Hematopoietic multipotent progenitor cell treated with erythropoietin and hydrocortisone succinate and interleukin-3 and kit ligand, for 17 days (in vitro differentiated cells): ENCODE measurements around the gene HIPK1.

Experiments used
- DNase-seq: peaks from one replicate; pipeline ENCODE4 v3.0.0-alpha.2; 2015; ENCODE audit warnings: low spot score

HIPK1 gene

GRCh38 chr1:113928941-113929749 lies at the start of gene HIPK1:
TSS of gene HIPK1 (plus strand) at chr1:113929324.
- peak; percentile 91 for DNase-seq

- no peak for DNase-seq
Measured at GRCh38 chr1:113879739-113880038, 49.4 kb upstream of the HIPK1 start.

DNA sequence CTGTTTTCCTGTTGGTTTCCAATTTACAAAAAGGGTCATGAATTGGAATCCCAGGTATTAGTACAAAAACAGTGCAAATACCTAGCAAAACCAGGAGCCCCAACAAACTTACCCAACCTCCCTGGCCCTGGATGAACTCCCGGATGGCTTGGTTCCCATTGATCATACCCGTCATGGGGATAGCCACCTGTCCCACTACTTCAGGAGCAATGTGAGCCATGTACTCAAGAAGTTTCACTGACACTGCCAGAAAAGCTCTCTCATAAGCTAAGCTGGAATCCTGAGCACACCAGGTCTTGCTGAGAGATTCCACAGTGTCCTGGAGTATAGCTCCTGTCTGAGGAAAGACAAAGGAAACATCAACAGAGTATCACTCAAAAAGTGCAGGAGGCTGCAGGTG lies 47.5 kb upstream of the HIPK1 start:
- DNase-seq = no peak

DNA sequence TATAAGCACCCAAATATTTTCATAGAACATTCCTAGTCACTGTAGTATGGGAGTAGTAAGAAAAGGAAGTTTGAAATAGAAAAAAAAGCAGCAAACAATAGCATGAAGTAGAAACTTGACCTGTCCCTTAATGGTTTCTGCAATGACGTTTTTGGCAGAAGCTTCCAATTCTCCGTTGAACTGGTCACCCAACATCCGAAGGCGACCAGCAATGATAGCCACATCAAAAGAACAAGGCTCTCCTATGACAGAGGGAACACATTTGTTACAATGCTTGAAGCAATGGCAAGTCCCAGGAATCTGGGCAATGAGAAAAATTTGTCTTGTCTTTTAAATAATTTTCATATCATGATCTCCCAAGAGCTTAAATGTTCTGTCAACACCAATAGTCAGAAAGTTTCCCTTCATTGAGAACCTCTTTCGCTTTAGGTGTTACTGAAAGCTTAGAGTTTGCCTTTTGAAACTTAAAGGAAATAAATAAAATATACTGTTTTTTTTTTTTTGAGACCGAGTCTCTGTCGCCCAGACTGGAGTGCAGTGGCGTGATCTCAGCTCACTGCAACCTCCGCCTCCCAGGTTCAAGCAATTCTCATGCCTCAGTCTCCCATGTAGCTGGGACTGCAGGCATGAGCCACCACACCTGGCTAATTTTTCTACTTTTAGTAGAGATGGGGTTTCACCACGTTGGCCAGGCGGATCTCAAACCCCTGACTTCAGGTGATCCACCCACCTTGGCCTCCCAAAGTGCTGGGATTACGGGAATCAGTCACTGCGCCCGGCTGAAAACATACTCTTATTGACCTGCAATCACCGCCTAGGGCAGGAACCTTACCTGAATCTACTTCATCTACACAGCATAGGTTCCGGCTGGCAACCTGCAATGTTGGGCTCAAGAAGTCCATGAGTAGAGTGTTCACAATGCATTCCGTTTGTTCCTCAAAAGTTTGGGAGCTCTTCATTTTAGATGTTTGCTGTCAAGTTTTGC lies 42.4 kb upstream of the HIPK1 start:
- no peak for DNase-seq

DNA sequence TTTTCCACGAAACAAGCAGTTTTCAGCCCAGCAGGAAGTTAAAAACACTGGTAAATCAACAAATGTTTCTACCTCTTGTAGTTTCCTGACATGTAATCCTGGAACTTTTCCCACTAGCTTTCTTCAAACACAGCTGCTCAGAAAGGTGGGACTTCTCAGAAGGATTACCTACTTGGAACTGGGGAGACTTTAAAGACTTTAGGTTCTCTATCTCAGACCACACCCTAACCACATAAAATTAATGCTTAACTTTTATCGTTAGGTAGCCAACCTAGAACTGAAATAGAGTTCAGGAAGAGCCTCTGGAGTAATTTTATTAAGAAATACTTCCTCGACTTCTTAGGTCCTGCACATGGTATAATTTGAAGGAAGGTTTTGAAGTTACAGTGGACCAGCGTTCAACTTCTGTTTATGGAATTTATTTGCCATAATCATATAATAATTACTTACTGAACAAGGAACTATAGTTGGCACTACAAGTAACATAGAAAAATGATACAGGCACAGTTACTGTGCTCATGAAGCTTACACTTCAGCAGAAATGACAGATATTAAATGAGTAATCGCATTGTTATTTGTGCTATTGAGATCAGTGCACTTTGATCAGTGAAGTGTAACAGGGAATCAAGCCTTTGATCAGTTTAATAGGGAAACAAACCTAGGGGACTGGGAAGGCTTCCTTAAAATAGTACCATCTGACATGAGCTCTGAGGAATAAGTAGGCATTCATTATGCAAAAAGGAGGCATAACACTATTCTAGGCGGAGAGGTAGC lies 41.5 kb upstream of the HIPK1 start, which contains the start of gene BCL2L15:
Gene BCL2L15, minus strand, starts transcription at position 180 of the 774 bp plus-strand sequence. CDS start 206 bp downstream, outside the sequence.
- DNase-seq = no peak

DNA sequence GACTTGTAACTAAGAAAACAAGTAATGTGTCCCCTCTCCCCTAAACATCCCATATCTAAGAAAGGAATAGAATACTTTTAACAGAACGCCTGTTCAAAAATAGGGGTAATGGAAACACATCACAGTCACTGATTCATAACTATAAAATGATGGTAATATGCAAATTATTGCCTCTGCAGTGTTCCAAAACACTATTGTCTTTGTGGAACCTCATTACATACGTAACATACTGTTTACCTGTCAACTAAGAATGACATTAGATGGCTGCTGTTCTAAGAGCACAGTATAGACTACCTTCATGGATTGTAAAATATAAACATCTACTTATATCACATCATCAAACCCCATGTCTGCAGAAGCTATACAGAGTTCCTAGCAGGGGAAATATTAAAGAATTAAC lies 38.3 kb upstream of the HIPK1 start:
- DNase-seq = no peak

GRCh38 chr1:113891631-113892220 lies 37.4 kb upstream of the HIPK1 start:
- no peak for DNase-seq

DNA sequence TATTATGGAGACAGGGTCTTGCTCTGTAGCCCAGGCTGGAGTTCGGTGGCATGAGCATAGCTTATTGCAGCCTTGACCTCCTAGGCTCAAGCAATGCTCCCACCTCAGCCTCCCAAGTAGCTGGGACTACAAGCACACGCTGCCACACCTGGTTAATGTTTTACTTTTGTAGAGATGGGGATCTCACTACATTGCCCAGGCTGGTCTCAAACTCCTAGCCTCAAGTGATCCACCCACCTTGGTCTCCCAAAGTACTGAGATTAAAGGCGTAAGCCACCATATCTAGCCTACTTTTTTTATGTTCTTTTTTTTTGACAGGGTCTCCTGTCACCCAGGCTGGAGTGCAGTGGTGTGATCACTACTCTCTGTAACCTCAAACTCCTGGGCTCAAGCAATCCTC lies 35.9 kb upstream of the HIPK1 start:
- DNase-seq = no peak

DNA sequence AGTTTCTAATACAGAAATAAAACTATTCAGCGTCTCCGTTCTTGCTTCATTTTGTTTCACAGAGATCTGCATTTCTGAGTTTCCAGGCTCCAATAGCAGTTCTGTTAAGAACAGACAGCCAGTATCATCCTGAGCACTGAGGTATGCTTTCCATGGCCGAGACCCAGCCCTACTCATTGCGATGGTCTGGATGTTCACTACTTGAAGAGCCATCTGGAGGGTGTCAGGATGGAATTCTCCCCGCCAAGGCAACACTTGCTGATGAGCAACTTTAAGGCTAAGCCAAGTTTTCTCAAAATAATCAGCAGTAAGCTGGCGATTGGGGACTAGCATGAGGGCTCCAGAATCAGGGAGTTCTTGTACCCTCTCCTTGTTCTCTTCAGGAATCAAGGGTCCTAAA lies 34.0 kb upstream of the HIPK1 start:
- DNase-seq = no peak

DNA sequence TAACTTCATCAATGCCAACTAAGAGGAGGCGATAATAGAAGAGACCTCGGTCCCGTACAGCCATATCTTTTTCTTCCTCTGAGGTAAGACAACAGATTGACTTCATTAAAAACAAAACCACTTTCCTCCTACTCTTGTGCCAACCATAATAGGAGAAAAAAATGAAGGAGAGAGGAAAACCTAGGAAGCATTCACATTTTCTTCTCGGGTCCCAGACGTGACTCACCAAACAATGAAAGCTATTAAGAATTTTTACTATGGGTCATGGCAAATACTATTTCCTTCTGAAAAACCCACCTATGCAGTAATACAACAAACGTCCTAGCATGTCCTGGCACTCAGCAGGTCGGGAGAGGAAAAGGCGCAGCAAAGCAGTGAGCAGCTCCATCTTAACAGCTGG lies 33.2 kb upstream of the HIPK1 start:
- DNase-seq = no peak

DNA sequence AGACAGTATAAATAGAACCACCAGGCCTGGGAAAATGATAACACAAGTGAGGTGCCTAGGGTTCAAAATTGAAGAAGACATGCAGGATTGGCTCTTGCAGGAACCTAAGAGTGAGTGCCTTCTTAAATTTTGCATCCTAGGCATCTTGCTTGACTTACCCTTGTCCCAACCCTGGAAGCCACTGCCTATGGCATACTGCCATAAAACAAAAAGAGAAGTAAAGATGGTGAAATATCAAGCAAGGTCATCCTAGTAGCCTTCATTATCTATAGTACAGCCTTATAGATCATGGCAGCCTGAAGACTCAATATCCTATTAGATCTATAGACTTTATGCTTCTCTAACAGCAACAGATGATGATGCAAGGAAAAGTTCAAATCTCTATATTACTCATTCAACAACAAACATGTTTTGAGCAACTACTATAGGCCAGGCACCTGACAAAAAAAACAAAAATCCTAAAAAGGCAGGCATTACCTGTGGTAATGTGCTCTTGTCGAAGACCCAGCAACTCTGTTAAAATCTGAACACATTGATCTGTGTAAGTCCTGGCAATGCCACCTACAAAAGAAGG lies 30.8 kb upstream of the HIPK1 start:
- DNase-seq = no peak

DNA sequence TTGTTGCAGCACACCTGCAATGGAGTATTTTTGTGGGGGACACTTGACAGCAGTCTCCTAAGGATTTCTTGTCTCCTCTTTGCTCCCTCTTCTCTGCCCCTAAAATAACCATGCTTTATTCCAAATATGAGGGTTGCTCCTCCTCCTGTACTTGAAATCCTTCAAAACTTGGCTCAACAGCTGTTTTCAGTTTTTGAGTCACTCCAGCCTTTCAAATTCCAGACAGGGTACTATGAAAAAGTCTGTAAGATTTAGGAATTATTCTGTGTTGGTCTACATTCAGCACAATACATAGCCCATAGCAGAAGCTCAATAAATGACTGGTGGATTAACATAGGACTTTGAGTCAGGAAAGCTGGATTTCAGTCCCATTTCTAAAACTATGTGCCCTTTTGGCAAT lies 30.0 kb upstream of the HIPK1 start:
- DNase-seq = no peak

DNA sequence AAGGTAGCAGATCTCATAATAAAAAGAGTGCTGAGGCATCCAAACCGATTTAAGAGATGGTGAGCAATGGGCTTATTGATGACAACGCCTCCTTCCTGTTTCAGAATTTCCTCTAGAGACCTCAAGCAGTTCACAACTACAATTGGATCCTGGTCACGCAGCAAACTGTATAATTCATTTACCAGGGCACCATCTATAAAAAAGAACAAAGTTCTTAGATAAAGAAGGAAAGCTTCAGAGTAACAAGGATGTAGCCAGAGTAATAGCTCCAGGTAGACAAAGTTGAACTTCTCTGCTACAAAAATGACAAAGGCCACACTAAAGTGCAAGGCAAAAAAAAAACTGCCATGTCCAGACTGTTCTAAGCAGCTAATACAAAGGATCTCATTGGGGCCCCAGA lies 27.9 kb upstream of the HIPK1 start:
- DNase-seq = no peak

DNA sequence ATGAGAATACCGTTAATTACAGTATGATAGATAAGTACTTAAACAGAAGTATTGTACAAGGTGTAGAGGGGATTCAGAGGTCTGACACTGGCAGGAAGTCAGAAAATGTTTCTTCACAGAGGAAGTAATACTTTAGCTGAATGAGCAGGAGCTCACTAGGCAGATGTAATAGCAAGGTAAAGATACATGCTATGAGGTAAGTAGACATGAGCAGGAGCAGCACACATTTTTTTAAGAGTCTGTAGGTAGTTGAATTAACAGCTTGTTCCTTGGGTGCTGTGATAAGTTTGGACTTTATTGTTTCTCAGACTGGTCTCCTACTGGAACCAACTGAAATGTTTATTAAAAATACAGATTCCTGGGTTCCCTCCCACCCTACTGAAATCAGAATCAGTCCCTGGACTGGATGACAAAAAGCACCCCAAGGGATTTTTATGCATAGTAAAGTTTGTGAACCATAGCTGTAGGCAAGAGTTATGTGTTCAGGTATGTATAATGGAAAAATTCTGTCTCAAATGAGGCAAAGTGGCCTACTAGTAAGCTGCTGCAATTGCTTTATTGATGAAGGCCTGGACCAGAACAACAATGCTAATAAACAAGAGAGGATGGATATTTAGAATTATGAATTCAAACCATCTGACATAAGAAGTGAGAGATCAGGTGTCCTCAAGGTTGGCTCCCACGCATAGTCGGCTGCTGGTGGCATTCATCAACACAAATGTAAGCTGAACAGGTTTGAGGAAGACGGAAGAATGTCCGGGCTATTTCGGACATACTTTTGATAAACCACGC lies 25.4 kb upstream of the HIPK1 start:
- no peak for DNase-seq

GRCh38 chr1:113904293-113904673 lies 24.8 kb upstream of the HIPK1 start:
- no peak for DNase-seq

GRCh38 chr1:113904674-113905434 lies 24.3 kb upstream of the HIPK1 start, which contains the start of the genes AP4B1 and DCLRE1B:
TSS of gene AP4B1 (minus strand) at chr1:113904799. CDS start at chr1:113904717, 82 bp downstream.
TSS of gene DCLRE1B (plus strand) at chr1:113905326. CDS start at chr1:113905587, 261 bp downstream.
- peak; percentile 98 for DNase-seq

GRCh38 chr1:113905435-113905861 lies 23.7 kb upstream of the HIPK1 start:
- no peak for DNase-seq

DNA sequence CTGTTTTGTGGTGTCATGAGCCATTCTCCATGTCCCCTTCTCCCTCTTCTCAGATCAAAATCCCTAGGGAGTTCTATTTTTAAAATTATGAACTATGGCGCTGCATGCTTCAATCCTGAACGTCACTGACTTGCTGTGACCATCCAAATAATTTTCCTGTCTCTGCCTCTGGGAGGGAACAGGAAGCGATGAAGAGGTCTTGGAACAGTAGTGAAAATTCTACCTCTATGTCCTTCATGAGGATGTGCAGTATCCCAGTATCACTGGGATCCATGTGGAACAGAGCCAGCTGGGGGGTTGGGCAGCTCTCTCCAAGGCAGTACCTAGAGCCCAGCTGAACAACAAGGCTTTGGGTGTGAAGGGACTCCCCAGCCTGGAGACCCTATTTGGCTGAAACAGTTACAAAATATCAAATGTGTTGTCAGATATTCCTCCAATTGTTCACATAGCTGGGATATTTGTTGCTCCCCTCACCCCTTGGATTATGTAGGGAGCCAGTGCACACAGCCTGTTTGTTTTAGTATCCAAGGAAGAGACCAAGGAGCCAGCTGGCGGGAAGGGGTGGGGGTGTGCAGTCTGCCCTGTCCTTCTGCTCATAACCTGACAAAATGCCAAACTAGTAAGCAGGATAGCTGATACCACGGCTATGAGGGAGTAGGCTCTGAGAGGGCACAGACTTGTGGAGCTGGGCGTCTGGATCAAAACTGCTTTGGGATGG lies 16.4 kb upstream of the HIPK1 start:
- peak; percentile 70 for DNase-seq

GRCh38 chr1:113913312-113913668 lies 15.8 kb upstream of the HIPK1 start:
- no peak for DNase-seq
